ENCODE measurements around the gene LRFN4.

The LRFN4 gene

DNA sequence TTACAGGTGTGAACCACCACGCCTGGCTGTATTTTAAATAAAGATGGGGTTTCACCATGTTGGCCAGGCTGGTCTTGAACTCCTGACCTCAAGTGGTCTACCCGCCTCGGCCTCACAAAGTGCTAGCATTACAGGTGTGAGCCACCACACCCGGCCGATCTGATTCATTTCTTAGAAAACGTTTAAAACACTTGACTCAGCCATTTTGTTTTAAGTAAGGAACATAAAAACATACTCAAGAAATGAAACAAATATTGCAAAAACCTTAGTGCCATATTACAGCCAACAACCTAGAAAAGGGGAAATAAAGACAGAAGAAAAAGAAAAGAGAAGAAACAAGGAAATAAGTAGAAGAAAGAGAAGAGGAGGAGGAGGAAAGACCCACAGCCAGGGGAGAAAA lies 17.4 kb downstream of the LRFN4 start:
- no peak for DNase-seq

DNA sequence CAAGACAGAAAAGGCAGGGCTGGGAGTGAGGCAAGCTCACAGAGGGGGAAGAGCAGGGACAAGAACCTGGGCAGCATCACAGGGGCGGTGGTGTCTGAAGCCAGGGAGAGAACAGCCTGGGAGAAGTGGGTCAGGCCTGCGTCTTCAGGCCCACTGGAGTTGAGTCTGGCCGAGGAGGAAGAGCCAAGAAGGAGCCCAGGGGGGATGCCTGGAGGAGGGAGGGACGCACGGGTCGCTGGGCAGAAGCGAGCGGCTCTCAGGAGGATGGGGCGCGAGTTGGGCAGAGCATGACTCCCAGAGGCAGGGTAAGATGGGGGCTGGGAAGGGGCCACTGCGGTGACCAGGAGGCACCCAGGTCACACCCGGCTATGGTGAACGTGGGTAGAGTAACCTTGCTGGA lies 18.5 kb downstream of the LRFN4 start:
- no peak for DNase-seq

DNA sequence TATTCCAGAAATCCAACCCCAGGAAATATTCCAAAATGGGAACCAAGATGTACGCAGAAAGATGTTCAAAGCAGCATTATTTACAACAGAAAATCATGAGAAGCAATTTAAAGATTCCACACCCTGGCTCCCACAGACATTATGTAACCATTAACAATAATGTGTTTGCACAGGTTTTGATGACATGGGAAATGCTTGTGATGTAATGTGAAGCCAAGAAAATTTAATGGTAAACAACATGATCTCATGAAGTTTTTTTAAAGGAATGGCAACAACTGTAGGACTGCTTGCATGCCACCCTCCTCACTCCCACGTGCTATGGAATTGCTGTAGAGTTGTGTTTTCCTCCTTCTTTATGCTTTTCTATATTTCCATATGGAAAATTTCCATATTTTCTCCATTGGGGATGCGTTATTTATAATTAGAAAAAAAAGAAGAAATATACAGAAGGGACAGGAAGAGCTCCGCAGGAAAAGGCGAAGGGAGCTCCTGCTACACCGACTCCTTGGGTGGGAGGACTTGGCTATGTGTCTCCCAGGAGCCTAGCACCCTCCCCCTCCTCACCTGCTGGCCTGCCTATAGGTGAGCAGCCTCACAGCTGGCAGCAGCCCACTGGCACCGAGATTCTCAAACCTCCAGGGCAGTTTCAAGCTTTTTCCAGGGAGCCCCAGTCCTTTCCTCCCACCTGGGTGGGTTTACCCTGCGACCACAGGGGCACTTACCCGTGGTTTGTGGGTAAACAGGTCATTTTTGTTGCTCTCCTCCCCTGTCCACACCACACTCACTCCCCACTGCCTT lies 20.9 kb downstream of the LRFN4 start:
- no peak for DNase-seq

DNA sequence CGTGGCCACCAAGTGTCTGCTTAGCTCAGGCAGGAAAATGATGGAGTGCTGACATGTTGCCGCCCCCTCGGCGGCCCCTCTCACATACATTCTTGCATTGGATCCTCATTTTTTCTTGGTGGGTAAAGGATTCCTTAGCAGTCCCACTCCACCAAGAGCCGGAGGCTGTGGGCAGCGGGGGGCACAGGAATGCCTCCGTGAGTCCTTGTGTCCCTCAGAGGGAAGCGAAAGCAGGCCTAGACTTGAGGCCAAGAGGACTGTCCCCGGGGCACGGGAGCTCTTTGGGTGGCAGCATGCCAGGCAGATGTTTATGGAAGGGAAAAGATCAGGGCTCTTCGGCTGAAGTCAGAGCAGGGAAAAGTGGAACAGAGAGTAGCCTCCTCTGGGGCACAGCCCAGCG lies 21.6 kb downstream of the LRFN4 start:
- DNase-seq: no peak

DNA sequence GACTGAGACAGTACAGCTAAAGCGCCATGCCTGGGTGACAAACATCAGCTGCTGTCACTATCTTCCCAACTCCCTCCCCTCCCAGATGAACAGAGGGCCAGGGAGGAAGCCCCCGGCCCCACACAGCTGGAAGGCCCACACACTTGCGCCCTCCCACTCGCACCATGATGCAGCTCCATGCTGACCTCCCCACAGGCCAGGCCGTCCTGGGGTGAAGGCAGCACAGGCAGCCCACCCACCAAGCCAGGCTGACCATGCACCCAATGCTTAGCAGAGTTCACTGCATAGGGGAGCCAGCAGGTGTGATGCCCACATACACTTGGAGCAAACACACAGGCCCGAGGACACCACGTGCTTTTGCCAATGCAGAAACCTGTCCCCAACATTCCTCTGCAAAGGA lies 22.1 kb downstream of the LRFN4 start:
- no peak for DNase-seq

DNA sequence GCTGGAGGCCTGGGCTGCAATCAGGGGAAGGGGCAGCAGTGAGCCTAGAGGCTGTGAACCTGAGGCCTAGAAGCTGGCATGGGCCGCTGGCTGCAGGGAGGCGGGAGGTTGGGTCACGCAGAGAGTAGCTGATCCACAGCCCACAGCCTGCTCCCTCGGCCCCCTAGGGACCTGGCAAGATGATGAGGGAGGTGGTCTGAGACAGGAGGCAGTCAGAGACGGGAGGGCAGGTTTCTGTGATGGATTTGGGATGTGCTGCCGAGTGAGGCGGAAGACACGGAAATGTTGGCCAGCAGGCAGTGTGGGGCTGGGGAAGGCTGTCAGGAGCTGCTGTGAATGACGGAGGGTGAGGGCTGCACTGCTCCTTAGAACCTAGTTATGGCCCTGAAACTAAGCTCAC lies 22.7 kb downstream of the LRFN4 start:
- no peak for DNase-seq

DNA sequence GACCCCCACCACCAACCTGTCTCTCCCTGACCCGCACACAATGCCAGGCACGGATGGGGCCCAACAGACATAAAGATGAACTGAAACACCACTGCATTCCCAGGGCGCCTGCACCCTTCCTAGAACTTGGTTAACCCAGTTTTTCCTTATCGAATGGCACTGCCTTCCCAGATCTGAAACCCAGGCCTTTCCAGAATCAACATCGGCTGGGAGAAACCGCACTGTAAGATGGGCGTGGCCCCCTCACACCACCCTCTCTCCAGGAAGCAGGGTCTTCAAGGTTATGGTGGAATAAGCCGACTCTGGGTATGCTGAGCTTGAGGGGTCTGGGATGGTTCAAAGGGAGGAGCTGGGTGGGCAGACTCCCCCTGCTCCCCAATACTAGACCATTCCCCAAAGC lies 23.1 kb downstream of the LRFN4 start:
- no peak for DNase-seq

DNA sequence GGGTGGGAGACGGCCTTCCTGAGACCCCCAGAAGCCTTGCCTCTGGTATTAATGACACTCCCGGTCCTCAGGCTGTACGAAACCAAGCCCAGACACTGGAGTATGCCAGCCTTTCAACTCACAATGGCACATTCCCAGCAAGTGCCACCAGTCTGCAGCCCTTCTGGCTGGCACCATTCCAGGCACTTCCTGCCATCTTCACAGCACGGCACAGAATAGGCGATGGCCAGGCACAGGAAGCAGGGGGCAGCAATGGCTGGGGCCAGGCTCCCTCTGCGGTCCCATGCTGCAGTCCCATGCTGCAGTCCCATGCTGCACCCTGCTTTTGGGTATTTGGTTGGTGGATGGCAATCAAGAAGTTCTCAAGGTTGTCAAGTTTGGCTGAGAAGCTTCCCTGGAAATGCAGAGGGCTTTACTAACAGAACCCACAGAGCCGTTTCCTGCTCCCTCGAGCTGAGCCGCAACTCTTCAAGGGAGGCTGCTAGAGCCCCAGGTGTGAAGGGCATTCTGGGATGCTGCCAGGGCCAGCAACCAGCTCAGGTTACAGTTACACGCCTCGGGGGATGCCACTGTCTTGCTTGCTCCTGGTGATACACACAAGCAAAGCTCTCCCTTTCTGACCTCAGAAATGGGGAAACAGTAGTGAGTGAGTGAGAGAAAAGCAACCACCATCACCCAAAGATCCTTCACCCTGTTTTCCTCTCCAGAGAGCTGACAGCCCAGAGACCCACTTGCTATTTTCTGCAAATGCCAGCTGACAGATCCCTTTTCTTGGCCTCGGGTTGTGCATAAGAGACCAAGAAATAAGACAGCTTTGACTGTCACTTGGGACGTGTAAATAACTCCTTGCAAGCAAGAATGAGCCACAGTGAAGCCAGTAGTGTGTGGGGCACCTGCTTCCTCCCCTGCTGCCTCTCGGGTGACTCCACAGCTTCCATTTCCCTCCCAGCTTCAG lies 23.9 kb downstream of the LRFN4 start:
- peak; percentile 77 for DNase-seq

DNA sequence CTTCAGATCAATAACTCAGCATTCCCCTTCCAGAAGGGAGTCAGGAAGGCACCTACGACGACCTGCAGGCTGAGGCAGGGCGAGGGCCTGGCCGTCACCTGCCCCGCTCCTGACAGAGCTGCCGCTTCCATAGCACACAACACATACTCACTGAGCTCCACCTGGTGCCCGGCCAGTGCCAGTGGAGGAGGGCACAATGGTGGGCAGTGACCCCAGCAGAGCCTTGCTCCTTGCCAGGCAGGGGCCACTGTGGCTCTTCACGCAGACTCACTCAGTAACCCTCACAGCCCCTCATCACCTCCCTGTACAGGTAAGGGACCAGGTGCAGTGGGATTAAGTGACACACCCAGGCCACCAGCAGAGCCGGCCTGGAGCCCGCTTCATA lies 24.6 kb downstream of the LRFN4 start:
- DNase-seq: peak; percentile 57

DNA sequence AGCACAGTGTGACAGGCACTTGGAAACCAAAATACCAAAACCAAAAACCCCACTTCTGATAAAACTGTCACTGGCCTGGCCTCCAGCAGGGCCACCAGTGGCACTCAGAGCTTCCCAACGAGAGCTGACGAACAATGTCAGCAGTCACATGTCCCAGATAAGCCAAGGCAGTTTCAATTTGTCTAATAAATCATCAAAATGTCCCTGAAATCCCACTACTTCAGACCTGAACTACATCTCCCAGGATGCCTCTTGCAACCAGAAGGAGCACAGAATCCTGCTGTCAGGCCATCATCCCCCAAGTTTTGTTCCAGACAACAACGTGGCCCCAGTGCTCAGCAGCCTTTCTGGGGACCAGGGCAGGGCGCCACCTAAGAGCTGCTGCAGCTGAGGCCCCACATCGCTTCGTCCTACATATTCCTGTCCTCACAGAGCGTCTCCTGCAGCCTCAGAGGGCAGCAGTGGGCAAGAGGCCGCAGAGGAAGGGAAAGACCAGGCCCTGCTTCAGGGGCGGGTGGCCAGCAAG lies 25.1 kb downstream of the LRFN4 start:
- no peak for DNase-seq

DNA sequence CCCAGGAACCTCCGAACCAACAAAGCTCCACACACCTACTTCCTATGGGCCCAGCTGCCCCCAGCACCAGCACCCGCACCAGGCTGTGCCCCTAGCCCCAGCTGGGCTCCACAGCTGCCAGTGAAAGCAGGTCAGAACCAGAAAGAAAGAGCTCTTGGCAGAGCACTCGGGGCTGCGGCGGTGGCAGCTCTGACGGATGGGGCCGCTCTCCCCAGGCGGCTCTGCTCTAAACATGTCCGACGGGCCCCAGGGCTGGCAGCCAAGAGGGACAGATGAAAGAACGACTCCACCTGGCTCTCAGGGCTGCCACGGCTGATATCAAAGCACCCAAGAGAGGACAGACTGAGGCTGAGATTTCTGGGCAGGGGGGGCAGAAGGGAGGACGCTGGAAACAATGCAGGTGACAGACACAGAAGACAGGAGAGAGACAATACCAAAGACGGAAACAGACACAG lies 25.7 kb downstream of the LRFN4 start:
- peak; percentile 78 for DNase-seq

DNA sequence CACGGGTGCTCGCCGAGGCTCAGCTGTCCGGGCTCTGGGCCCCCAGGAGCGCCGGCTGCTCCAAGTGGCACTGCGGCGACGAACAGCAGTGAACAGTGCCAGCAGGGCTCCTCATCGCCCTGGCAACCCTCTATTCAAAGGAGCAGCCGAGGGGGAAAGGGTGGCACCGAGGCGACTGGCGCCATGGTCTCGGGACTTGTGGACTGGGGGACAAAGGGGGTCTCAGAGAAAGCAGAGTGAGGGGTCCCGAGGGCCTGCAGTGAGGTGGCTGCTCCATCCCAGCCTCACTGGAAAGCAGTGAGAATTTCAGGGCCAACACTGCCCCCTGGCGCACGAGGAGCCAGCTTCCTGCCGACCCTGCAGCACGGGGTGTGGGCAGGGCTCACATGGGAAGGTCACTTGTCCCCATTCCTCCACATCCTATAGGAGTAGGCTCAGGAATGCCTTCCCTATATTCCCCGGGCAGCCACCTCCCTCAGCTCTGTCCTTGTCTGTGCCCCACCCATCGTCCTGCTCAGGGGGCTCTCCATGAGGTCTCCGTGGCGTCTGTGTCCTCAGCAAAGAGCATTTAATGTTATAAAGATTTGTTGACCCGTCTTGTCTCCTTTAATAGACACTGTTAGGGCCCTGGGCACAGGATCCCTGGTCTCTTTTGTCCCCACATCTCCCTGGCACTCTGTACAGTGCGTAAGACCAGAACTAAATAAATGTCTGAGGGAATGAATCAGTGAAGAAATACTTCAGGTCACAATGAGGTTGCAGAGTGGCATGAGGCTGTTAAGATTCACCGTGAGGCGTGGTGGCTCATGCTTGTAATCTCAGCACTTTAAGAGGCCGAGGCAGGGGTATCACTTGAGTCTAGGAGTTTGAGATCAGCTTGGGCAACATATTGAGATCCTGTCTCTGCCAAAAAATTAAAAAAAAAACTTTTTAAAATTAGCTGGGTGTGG lies 26.4 kb downstream of the LRFN4 start:
- DNase-seq: peak; percentile 87

DNA sequence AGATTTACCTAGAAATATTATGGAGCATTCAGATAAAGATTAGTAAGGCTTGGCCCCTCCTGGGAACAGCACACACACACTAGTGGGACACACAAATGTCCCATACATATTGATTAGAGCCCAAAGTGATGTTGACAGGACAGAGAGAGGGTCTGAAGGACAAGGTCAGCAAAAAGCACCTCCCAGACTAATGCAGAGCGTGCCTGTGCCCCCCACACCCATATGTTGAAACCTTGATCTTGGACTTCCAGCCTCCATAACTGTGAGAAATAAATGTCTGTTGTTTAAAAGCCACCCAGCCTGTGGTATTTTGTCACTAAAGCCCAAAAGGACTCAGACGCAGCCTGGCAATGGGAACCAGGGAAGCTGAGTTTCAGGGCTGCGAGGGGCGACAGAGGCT lies 27.6 kb downstream of the LRFN4 start:
- no peak for DNase-seq

DNA sequence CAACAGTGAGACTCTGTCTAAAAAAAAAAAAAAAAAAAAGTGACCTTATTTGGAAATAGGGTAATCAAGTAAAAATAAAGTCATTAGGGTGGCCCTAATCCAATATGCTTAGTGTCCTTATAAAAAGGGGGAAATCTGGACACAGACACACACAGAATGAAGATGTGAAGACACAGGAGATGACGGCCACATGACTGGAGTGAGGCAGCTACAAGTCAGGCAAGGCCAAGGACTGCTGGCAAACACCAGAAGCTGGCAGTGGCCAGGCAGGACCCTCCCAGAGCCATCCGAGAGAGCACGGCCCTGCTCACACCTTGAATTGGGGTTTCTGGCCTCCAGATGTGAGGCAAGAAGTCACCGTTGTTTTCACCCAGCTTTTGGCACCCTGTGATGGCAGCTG lies 28.6 kb downstream of the LRFN4 start:
- DNase-seq: no peak

DNA sequence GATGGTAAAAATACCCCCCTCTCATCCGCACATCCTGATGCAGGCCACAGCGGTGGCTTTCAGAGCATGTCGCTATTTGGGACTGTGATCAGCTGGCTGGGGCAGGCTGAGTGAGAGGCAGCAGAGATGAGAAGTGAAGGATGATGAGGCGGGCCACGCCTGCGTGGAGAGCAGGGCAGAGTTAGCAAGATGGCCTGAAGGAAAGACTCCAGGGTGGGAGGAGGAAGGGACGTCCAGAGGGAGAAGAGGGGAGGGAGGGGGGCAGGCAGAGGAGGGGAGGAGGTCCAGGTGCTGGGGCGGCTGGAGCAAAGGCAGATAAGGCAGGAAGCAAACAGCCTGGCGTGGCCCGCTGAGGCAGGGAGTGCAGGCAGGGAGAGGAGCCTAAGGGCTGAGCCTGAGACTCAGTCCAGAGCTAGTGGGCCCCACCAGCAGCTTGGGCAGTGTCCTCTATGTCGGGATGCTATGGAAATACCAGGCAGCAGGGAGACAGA lies 29.1 kb downstream of the LRFN4 start:
- no peak for DNase-seq

DNA sequence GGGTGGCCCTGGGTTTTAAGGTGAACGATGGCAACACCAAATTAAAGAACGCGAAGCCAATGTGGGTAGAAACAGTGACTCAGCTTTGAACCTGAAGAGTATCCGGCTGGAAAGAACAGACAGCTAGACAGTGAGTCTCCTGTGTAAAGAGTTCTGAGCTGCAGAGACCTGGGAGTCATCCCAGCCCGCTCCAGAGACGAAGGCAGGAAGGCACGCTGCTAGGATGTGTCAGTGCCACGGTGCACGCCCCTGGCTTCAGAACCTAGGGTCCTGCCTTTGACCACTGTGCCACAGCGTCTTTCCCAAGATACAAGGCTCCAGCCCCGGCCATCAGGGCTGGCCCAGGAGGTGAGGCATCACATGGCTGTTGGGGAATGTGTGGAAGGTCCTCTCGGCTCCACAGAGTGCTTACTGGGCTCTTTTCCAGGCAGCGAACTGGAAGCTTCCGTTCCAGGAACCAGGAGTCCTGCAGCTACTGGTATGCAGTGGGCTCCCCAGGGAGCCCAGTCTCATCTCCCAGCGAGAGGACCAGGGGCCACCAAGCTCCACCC lies 29.9 kb downstream of the LRFN4 start:
- no peak for DNase-seq

DNA sequence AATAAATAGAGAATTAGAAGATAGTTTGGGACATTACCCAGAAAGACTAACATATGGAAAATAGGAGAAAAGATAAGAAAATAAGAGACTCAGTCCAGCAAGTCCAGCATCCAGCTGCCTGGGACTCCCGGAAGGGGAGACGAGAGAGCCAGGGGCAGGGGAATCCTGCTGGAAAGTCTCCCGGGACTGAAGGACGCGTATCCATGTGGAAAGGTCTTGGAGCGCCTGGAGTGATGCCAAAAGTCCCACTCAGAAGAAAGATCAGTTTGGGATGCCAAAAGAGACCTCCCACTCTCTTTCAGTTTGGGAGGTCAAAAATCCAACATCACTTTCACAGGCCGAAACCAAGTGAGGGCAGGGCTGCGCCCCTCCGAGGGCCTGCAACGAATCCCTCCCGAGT lies 30.7 kb downstream of the LRFN4 start:
- no peak for DNase-seq

DNA sequence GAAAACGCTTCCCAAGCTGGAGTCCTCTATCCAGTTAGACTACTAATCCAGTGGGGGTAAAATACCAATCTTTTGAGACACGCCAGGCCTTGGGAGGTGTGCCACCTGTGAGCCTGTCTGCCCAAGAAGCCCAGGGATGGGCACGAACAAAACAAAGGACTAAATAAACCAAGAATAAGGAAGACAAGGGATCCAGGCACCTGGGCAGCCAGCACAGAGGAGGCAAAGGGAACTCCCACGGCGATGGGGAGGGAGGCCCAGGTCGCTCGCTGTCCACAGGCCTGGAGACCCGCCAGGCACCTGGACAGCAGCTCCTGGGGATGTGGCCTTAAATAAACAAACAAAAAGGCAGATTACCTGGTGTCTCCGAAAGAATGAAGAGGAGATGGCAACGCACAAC lies 31.4 kb downstream of the LRFN4 start:
- DNase-seq: no peak

DNA sequence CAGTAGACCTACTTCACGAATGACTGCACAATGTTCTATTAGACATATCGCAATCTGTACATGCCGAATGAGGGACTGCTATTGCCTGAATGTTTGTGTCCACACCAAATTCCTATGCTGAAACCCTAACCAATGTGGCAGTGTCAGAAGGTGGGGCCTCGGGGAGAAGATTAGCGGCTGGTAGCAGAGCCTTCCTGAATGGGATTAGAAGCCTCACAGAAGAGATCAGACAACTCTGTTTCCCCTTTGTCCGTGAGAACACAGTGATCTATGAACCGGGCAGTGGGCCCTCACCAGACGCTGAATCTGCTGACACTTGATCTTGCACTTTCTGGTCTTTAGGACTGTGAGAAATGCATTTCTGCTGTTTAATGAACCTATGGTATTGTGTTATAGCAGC lies 33.1 kb downstream of the LRFN4 start:
- no peak for DNase-seq

DNA sequence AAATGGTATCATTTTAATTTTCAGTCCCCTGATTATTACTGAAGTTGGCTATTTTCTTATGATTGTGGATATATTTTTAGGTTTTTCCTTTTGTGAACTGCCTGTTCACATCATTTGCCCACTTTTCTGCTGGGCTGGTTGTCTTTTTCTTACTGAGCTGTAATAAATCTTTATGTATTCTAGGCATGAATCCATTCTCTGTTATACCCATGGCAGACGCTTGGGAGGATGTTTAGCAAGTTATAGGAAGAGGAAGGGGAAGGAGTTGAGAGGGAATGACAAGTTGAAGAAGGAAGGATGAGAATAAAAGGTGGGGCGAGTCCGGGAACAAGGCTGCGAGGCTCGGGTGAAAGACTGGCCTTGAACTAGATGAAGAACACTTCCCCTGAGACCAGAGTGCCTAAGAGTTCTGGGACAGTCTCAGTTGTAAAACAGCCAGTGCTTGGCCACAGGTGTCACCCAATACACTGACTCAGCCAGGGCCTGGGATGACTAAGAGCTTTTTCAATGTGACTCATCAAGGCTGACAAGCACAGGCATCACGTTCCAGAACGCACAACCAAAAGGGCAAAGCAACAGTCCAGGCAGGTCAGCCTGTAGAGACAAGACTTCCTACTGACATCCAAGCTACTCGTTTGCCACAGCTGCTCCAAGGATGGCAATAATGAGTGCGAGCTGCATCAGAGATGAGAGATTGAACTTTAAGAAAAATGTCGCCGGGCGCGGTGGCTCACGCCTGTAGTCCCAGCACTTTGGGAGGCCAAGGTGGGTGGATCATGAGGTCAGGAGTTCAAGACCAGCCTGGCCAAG lies 35.2 kb downstream of the LRFN4 start:
- no peak for DNase-seq

DNA sequence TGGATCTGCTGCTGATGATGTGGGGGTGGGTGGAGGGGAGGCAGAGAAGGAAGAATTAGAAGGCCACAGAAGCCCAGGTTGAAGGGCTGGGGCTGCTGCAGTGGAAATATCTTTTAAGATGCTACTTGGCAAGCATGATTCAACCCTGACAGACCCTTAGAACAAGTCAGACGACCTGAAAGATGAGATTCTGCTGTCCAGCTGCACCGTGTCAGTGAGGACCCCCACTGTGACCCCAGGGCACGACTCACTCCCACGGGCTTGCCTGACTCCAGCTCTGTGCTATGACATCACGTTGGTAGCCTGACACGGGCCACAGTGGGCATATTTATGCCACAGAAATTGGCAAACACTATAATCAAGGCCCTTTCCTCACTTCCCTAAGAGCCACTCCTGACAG lies 36.0 kb downstream of the LRFN4 start:
- no peak for DNase-seq

All from NCI-H1092 (cell line).